ENCODE data around the gene PDGFD. TPM values are rescaled to one million over a fixed set of nuclear protein-coding genes. Genes with fewer than 3 reads are reported as not detected.

PDGFD gene
- total and polyA plus RNA-seq, 2 donors (not counting 3 experiments of a cell fraction or from before 2014, with no cell fraction given) = 6.3 to 13.1 TPM

DNA sequence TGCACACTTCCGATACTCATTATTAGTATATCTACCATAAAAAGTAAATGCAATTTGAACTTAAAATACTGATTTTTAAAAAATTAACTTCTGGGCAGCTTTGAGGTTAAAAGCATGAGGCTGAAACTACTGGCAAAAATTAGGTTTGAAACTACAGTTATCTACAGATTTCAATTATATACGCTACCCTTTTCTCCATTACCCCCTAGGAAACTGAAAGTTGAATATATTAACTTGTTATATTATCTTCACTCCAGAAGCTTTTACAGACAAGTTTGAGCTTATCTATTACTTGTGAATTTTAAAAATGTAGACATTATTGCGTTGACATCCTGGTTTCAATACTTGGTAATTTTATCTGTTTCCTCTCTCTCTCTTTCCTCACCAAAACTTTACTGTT is 224.3 kb downstream of the PDGFD start:
- FAIRE-seq (no peak), DNase-seq (ENCODE audit: low read depth, low spot score) (no peak)
- TF ChIP-seq POLR2AphosphoS5 (IDR thresholded peaks at IDR 0.05; ENCODE audit: insufficient read depth, low read depth, low read length) = no peak
- TF ChIP-seq JUN (IDR thresholded peaks at IDR 0.05; ENCODE audit: borderline replicate concordance, insufficient read depth, insufficient read length, low read depth) = no peak
- TF ChIP-seq POLR2A (IDR thresholded peaks at IDR 0.05; ENCODE audit: low read depth, low read length) = no peak
- no peak for TF ChIP-seq EZH2 (IDR thresholded peaks at IDR 0.05; ENCODE audit: borderline replicate concordance, low read depth, low read length, severe bottlenecking)
- no peak for TF ChIP-seq CTCF (IDR thresholded peaks at IDR 0.05; ENCODE audit: extremely low read depth in 1 of 2, insufficient read depth in 1 of 2, low read depth in 1 of 2, low read length in 2 of 2)
- TF ChIP-seq, protein P1, sequence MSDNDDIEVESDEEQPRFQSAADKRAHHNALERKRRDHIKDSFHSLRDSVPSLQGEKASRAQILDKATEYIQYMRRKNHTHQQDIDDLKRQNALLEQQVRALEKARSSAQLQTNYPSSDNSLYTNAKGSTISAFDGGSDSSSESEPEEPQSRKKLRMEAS (IDR thresholded peaks at IDR 0.05; ENCODE audit: insufficient read depth, insufficient read length) = no peak
- TF ChIP-seq GATA2 (IDR thresholded peaks at IDR 0.05; ENCODE audit: insufficient read depth, insufficient read length, low read depth, low read length) = no peak
- TF ChIP-seq FOS (IDR thresholded peaks at IDR 0.05; ENCODE audit: borderline replicate concordance, insufficient read depth, low read length) = no peak
- TF ChIP-seq MYC (IDR thresholded peaks at IDR 0.05; ENCODE audit: low read depth, low read length) = no peak
- Histone ChIP-seq H2AFZ (ENCODE audit: low read depth, low read length) (no peak overlapping the region), H3K36me3 (ENCODE audit: control insufficient read depth in 2 of 2, extremely low read depth in 1 of 2, insufficient read depth in 2 of 2, low read length in 2 of 2) (no peaks in the 10 kb centered on the region), H3K4me3 (replicated peaks in 1 of 3; ENCODE audit: insufficient read depth in 1 of 3, low read depth in 1 of 3, low read length in 3 of 3) (no peak overlapping the region), H3K79me2 (ENCODE audit: control insufficient read depth, insufficient read depth, low read length) (no peaks in the 10 kb centered on the region), H3K4me2 (ENCODE audit: insufficient read depth, low read length) (no peak overlapping the region), H3K27ac (ENCODE audit: insufficient read depth, low read depth, low read length) (no peak overlapping the region), H3K4me1 (ENCODE audit: control insufficient read depth, extremely low read depth, insufficient read depth, low read length) (no peaks in the 10 kb centered on the region), H3K9me3 (replicated peaks; ENCODE audit: control insufficient read depth, insufficient read depth, low read length) (no peaks in the 10 kb centered on the region), H3K9ac (replicated peaks; ENCODE audit: extremely low read depth, insufficient read depth, low read length) (no peak overlapping the region), H4K20me1 (replicated peaks; ENCODE audit: control insufficient read depth, extremely low read depth, insufficient read depth, low read length) (no peaks in the 10 kb centered on the region), H3K9me1 (replicated peaks; ENCODE audit: control insufficient read depth, extremely low read depth, insufficient read depth, low read length) (no peaks in the 10 kb centered on the region), H3K27me3 (ENCODE audit: control insufficient read depth in 2 of 2, insufficient read depth in 2 of 2, low read length in 2 of 2) (no peaks in the 10 kb centered on the region)
- intact Hi-C loops (cut with micrococcal nuclease) (no loop called here), dilution Hi-C loops (cut with MboI; ENCODE audit: extremely low pct_ligation_motif_present, low sequenced_read_pairs) (no loop called here)
- CTCF ChIA-PET = no interaction called here
- POLR2A ChIA-PET = no interaction called here
- BruUV-seq (replicated peaks) = no TSS peak

All from endothelial cell of umbilical vein (primary cell).